ENCODE results near the gene HEATR5A.

- no peak for TF ChIP-seq GATAD2B (IDR thresholded peaks at IDR 0.05; ENCODE audit: borderline replicate concordance)
- TF ChIP-seq CTCF (IDR thresholded peaks at IDR 0.05 in 2 of 3, conservative IDR thresholded peaks at IDR 0.05 in 1 of 3; ENCODE audit: insufficient read depth in 2 of 3, low read depth in 1 of 3, low read length in 3 of 3) = no peak
- no peak for TF ChIP-seq ZNF184 (CRISPR knock-in tag; IDR thresholded peaks at IDR 0.05)
- TF ChIP-seq STAT6 (CRISPR knock-in tag; IDR thresholded peaks at IDR 0.05) = no peak
- no peak for TF ChIP-seq HNRNPL (IDR thresholded peaks at IDR 0.05; ENCODE audit: low read depth, low read length)
- TF ChIP-seq XRCC5 (IDR thresholded peaks at IDR 0.05; ENCODE audit: low read depth, low read length) = no peak
- no peak for TF ChIP-seq HMG20A (CRISPR knock-in tag; conservative IDR thresholded peaks at IDR 0.05)
- no peak for TF ChIP-seq MXI1 (IDR thresholded peaks at IDR 0.05; ENCODE audit: low read depth, low read length)
- TF ChIP-seq CEBPB (tag; IDR thresholded peaks at IDR 0.05) = no peak
- TF ChIP-seq PHB (CRISPR knock-in tag; IDR thresholded peaks at IDR 0.05) = no peak
- TF ChIP-seq SRF (CRISPR knock-in tag; IDR thresholded peaks at IDR 0.05) = no peak
- TF ChIP-seq ZNF592 (IDR thresholded peaks at IDR 0.05) = no peak
- TF ChIP-seq, protein P1, sequence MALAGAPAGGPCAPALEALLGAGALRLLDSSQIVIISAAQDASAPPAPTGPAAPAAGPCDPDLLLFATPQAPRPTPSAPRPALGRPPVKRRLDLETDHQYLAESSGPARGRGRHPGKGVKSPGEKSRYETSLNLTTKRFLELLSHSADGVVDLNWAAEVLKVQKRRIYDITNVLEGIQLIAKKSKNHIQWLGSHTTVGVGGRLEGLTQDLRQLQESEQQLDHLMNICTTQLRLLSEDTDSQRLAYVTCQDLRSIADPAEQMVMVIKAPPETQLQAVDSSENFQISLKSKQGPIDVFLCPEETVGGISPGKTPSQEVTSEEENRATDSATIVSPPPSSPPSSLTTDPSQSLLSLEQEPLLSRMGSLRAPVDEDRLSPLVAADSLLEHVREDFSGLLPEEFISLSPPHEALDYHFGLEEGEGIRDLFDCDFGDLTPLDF (CRISPR knock-in tag; IDR thresholded peaks at IDR 0.05) = no peak
- no peak for TF ChIP-seq ELF1 (tag; IDR thresholded peaks at IDR 0.05)
These were observed 80.6 kb downstream of the HEATR5A start for GRCh38 chr14:31339743-31340142.
